Stimulated activated CD8-positive, alpha-beta memory T cell treated with anti-CD3 and anti-CD28 coated beads, Interleukin-12 subunit alpha, Interleukin-12 subunit beta, amount 100 ng/mL, for 4 hours (primary cell): ENCODE measurements around the gene IGSF3.

Experiments used
- DNase-seq: peaks from one replicate; pipeline ENCODE4 v3.0.0-alpha.2; 2020; ENCODE audit warnings: low read depth

Gene IGSF3

GRCh38 chr1:116556289-116557006, 111.1 kb downstream of the IGSF3 start:
- DNase-seq, result peak; percentile 49

GRCh38 chr1:116554924-116555323, 112.6 kb downstream of the IGSF3 start:
- DNase-seq, result no peak

- DNase-seq, result no peak
These were observed 114.0 kb downstream of the IGSF3 start for GRCh38 chr1:116553386-116554115.

- no peak for DNase-seq
These were observed 121.1 kb downstream of the IGSF3 start for GRCh38 chr1:116546354-116546977.

- DNase-seq, result no peak
These were observed 122.2 kb downstream of the IGSF3 start for GRCh38 chr1:116545359-116545705.

GRCh38 chr1:116544588-116545358, 122.8 kb downstream of the IGSF3 start:
- DNase-seq, result no peak

- no peak for DNase-seq
These were observed 127.4 kb downstream of the IGSF3 start for GRCh38 chr1:116540088-116540487.

GRCh38 chr1:116538544-116538943, 129.0 kb downstream of the IGSF3 start:
- DNase-seq, result no peak

GRCh38 chr1:116537898-116538297, 129.6 kb downstream of the IGSF3 start:
- no peak for DNase-seq

GRCh38 chr1:116537040-116537831, 130.3 kb downstream of the IGSF3 start:
- no peak for DNase-seq

GRCh38 chr1:116534014-116534739, 133.4 kb downstream of the IGSF3 start:
- no peak for DNase-seq

- no peak for DNase-seq
These were observed 134.1 kb downstream of the IGSF3 start for GRCh38 chr1:116533429-116533820.

GRCh38 chr1:116532671-116533428, 134.7 kb downstream of the IGSF3 start:
- no peak for DNase-seq

- DNase-seq, result no peak
These were observed 135.6 kb downstream of the IGSF3 start for GRCh38 chr1:116531917-116532316.

GRCh38 chr1:116529681-116530080, 137.9 kb downstream of the IGSF3 start:
- DNase-seq, result no peak

GRCh38 chr1:116529199-116529631, 138.3 kb downstream of the IGSF3 start:
- no peak for DNase-seq

GRCh38 chr1:116528329-116529083, 139.0 kb downstream of the IGSF3 start:
- no peak for DNase-seq

GRCh38 chr1:116525440-116525839, 142.1 kb downstream of the IGSF3 start:
- no peak for DNase-seq
